HepG2 (cell line): ENCODE data around the gene ADAM20.

Source experiments
- CAMTA2 ChIP-seq: sonication (generic); formaldehyde crosslinking; IDR thresholded peaks from 2 replicates; pipeline ENCODE4 v1.4.0; 2020; ENCODE audit warnings: mild to moderate bottlenecking, missing genetic modification reagents, borderline replicate concordance
- CC2D1A ChIP-seq: sonication (generic); formaldehyde crosslinking; IDR thresholded peaks from 2 replicates; pipeline ENCODE4 v1.8.1; 2023; ENCODE audit warnings: mild to moderate bottlenecking, missing genetic modification reagents
- EZH2 ChIP-seq: conservative IDR thresholded peaks from 2 replicates; pipeline ENCODE4 v1.6.1; 2012; ENCODE audit warnings: mild to moderate bottlenecking, low read depth, low read length, moderate library complexity
- FOSL2 ChIP-seq: sonication (generic); formaldehyde crosslinking; IDR thresholded peaks from 2 replicates; pipeline ENCODE4 v1.4.0; 2020; ENCODE audit warnings: missing genetic modification reagents
- FOXC1 ChIP-seq: sonication (generic); formaldehyde crosslinking; IDR thresholded peaks from 2 replicates; pipeline ENCODE4 v1.8.0; 2022; ENCODE audit warnings: mild to moderate bottlenecking, missing genetic modification reagents, borderline replicate concordance
- KDM2A ChIP-seq: sonication (generic); formaldehyde crosslinking; IDR thresholded peaks from 2 replicates; pipeline ENCODE4 v1.4.0; 2020; ENCODE audit warnings: low read depth, missing genetic modification reagents, borderline replicate concordance
- POLR2G ChIP-seq: fragments of 200-400 bp; formaldehyde crosslinking; IDR thresholded peaks from 2 replicates; pipeline ENCODE4 v1.6.1; 2018; ENCODE audit warnings: mild to moderate bottlenecking, low read depth, low read length, moderate library complexity
- PPARG ChIP-seq: conservative IDR thresholded peaks from 2 replicates; pipeline ENCODE4 v1.6.1; 2016; ENCODE audit warnings: missing biosample characterization, missing genetic modification reagents
- XRCC5 ChIP-seq: fragments of 200-400 bp; formaldehyde crosslinking; optimal IDR thresholded peaks from 2 replicates; pipeline ENCODE3; 2017; ENCODE audit warnings: mild to moderate bottlenecking, low read length
- ZNF879 ChIP-seq: sonication (generic); formaldehyde crosslinking; IDR thresholded peaks from 2 replicates; pipeline ENCODE4 v1.8.1; 2023; ENCODE audit warnings: missing genetic modification reagents
- TF ChIP-seq, protein P1 (sequence below): sonication (generic); formaldehyde crosslinking; IDR thresholded peaks from 2 replicates; pipeline ENCODE4; 2020; ENCODE audit warnings: missing genetic modification reagents, mild to moderate bottlenecking, borderline replicate concordance

- TF ChIP-seq, protein P1, sequence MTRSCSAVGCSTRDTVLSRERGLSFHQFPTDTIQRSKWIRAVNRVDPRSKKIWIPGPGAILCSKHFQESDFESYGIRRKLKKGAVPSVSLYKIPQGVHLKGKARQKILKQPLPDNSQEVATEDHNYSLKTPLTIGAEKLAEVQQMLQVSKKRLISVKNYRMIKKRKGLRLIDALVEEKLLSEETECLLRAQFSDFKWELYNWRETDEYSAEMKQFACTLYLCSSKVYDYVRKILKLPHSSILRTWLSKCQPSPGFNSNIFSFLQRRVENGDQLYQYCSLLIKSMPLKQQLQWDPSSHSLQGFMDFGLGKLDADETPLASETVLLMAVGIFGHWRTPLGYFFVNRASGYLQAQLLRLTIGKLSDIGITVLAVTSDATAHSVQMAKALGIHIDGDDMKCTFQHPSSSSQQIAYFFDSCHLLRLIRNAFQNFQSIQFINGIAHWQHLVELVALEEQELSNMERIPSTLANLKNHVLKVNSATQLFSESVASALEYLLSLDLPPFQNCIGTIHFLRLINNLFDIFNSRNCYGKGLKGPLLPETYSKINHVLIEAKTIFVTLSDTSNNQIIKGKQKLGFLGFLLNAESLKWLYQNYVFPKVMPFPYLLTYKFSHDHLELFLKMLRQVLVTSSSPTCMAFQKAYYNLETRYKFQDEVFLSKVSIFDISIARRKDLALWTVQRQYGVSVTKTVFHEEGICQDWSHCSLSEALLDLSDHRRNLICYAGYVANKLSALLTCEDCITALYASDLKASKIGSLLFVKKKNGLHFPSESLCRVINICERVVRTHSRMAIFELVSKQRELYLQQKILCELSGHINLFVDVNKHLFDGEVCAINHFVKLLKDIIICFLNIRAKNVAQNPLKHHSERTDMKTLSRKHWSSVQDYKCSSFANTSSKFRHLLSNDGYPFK (CRISPR knock-in tag) = no peak
- TF ChIP-seq KDM2A (no peak), XRCC5 (no peak), FOXC1 (no peak), PPARG (CRISPR knock-in tag) (no peak), ZNF879 (CRISPR knock-in tag) (no peak), POLR2G (no peak), EZH2 (no peak), FOSL2 (CRISPR knock-in tag) (no peak), CC2D1A (CRISPR knock-in tag) (no peak), CAMTA2 (CRISPR knock-in tag) (no peak)
These were observed 29.1 kb upstream of the ADAM20 start for GRCh38 chr14:70563869-70564268.
